ENCODE data around the gene GULP1. TPM values are rescaled to one million over a fixed set of nuclear protein-coding genes. Genes with fewer than 3 reads are reported as not detected.

The GULP1 gene
- total RNA-seq, 4 donors from 2014 or later, result 14.3 to 128 (median 95.7) TPM

DNA sequence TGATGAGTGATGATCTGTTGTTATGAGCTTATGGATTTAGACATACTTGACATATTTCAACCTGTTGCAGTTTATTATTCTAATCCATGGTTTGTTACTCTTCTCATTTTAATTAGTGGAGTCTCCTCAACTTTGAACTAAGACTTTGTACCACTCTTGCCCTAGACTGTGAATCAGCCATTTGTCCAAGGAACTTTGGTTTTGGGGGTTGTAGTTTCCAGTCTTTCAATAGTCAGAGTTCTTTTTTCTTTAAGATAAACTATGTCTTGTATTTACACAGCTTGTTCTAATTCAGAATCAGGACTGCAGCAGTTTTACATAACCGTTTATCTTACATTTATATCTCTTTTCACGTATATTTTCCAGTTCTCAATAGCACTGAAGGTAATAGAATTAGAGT, 133.6 kb downstream of the GULP1 start:
- Histone ChIP-seq H3K4me1 (no peaks in the 10 kb centered on the region), H3K36me3 (no peaks in the 10 kb centered on the region), H3K4me3 (no peak overlapping the region), H3K9me3 (no peaks in the 10 kb centered on the region), H3K27ac (no peak overlapping the region), H3K27me3 (no peaks in the 10 kb centered on the region)
- TF ChIP-seq POLR2A (IDR thresholded peaks at IDR 0.05), result no peak
- TF ChIP-seq, protein P1, sequence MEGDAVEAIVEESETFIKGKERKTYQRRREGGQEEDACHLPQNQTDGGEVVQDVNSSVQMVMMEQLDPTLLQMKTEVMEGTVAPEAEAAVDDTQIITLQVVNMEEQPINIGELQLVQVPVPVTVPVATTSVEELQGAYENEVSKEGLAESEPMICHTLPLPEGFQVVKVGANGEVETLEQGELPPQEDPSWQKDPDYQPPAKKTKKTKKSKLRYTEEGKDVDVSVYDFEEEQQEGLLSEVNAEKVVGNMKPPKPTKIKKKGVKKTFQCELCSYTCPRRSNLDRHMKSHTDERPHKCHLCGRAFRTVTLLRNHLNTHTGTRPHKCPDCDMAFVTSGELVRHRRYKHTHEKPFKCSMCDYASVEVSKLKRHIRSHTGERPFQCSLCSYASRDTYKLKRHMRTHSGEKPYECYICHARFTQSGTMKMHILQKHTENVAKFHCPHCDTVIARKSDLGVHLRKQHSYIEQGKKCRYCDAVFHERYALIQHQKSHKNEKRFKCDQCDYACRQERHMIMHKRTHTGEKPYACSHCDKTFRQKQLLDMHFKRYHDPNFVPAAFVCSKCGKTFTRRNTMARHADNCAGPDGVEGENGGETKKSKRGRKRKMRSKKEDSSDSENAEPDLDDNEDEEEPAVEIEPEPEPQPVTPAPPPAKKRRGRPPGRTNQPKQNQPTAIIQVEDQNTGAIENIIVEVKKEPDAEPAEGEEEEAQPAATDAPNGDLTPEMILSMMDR (IDR thresholded peaks at IDR 0.05), result no peak
- DNase-seq, result no peak
- intact Hi-C loops (cut with DNase I; ENCODE audit: low total_unique reads), result no loop called here

- no peak overlapping the region for H3K4me3 ChIP-seq
- no peaks in the 10 kb centered on the region for H3K27me3 ChIP-seq
- no peaks in the 10 kb centered on the region for H3K36me3 ChIP-seq
- DNase-seq, result no peak
- no peaks in the 10 kb centered on the region for H3K9me3 ChIP-seq
- no peak overlapping the region for H3K27ac ChIP-seq
- intact Hi-C loops (cut with DNase I; ENCODE audit: low total_unique reads), result no loop called here
- no peaks in the 10 kb centered on the region for H3K4me1 ChIP-seq
- TF ChIP-seq, protein P1 (IDR thresholded peaks at IDR 0.05), result no peak
- no peak for TF ChIP-seq POLR2A (IDR thresholded peaks at IDR 0.05)
These were observed 134.4 kb downstream of the GULP1 start for GRCh38 chr2:188426121-188426520.

- no peaks in the 10 kb centered on the region for H3K9me3 ChIP-seq
- no peak overlapping the region for H3K27ac ChIP-seq
- no peak overlapping the region for H3K4me3 ChIP-seq
- TF ChIP-seq, protein P1 (IDR thresholded peaks at IDR 0.05), result no peak
- TF ChIP-seq POLR2A (IDR thresholded peaks at IDR 0.05), result no peak
- H3K36me3 ChIP-seq, result no peaks in the 10 kb centered on the region
- H3K27me3 ChIP-seq, result no peaks in the 10 kb centered on the region
- peaks cover 0 to 7% of the 10 kb centered on the region in 2 donors for H3K4me1 ChIP-seq
- no peak for DNase-seq
- intact Hi-C loops (cut with DNase I; ENCODE audit: low total_unique reads), result no loop called here
These were observed 139.0 kb downstream of the GULP1 start for GRCh38 chr2:188430705-188431104.

DNA sequence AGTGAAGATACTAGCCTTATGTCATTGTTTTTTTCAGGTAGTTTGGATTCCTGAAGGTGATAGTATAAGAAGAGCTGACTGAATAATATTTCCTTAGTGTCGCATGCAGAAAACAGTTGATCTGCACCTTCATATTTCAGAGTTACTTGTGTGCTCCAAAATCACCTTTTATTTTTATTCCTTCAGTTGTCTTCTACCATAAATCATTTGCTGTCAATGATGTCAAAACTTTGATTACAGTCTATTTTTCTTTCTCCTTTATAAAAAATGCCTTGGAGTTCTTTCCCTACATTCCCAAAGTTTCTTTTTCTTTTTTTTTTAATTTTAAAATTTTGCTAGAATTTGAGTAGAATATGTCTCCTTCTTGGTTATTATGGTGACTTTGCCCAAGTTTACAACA, 142.3 kb downstream of the GULP1 start:
- Histone ChIP-seq H3K4me1 (peaks cover 0 to 7% of the 10 kb centered on the region in 2 donors), H3K4me3 (no peak overlapping the region), H3K27me3 (no peaks in the 10 kb centered on the region), H3K9me3 (no peaks in the 10 kb centered on the region), H3K36me3 (no peaks in the 10 kb centered on the region), H3K27ac (no peak overlapping the region)
- intact Hi-C loops (cut with DNase I; ENCODE audit: low total_unique reads), result no loop called here
- no peak for DNase-seq
- TF ChIP-seq, protein P1 (IDR thresholded peaks at IDR 0.05), result no peak

DNA sequence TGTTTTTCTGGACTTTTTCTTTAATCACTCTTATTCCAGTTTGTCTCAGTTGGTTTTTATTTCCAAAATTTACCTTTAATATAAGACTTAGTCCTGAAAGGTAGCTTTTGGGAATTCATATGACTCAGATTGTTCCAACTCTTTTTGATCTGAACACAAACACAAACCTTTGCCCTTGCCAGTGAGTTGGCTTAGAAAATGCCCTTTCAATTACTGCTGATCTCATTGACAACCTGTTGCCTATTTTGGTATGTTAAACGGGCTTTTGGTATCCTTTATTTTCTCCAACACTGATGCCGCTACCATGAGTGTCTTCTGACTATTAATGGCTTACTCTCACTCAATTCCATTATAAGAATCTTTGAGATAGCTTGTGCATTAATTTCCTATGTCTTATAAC, 143.4 kb downstream of the GULP1 start:
- no peak for DNase-seq
- Histone ChIP-seq H3K9me3 (no peaks in the 10 kb centered on the region), H3K27me3 (no peaks in the 10 kb centered on the region), H3K4me1 (peaks cover 0 to 7% of the 10 kb centered on the region in 2 donors), H3K4me3 (no peak overlapping the region), H3K27ac (no peak overlapping the region), H3K36me3 (no peaks in the 10 kb centered on the region)
- intact Hi-C loops (cut with DNase I; ENCODE audit: low total_unique reads), result no loop called here
- TF ChIP-seq, protein P1 (IDR thresholded peaks at IDR 0.05), result no peak
- no peak for TF ChIP-seq POLR2A (IDR thresholded peaks at IDR 0.05)

Measured in uterus (tissue), 4 donors.